Stimulated activated CD8-positive, alpha-beta memory T cell treated with anti-CD3 and anti-CD28 coated beads, Interleukin-15, amount 100 ng/mL, for 48 hours (primary cell): ENCODE results near the gene ST3GAL6.

Experiments used
- DNase-seq, 2 donors: peaks; one replicate each; pipeline ENCODE4 v3.0.0-alpha.2; 2020; ENCODE audit warnings: low read depth in 2 of 2

The ST3GAL6 gene

DNA sequence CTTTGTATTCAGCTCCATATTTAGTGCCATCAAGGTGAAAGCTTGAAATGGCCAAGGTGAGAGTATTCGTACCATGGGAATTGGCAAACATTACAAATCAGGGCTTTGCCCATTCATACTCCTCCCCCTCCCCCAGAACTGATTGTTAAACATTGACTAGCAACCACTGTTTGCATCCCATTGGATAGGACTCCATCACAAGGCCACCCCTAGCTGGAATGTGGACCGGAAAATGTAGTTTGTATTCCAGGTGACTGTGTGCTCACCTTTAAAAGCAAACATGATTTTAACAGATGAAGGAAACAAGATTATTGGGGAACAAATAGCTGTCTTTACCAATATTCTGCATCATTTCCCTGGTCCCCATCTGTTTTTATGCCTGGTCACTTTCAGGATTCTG is 14.1 kb downstream of the ST3GAL6 start:
- DNase-seq, result no peak

DNA sequence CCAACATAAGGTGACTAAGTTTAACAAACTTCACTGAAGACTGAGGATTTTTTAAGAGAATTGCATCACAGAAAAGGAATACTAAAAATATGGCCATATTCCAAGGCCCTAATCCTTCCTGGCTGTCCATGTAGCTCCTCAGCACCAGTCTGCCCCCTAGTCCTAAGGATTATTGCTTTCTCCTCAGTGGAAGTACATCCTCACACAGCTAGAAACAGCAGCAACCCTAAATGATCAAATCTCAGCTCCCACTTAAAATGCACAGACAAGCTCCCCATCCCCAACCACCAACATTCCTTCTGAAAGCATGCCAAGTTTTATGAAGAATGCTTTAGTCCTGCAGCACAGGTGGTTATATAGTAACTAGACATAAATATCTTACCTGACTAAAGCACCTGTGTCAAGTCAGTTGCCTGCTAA is 14.7 kb downstream of the ST3GAL6 start:
- DNase-seq, result no peak

DNA sequence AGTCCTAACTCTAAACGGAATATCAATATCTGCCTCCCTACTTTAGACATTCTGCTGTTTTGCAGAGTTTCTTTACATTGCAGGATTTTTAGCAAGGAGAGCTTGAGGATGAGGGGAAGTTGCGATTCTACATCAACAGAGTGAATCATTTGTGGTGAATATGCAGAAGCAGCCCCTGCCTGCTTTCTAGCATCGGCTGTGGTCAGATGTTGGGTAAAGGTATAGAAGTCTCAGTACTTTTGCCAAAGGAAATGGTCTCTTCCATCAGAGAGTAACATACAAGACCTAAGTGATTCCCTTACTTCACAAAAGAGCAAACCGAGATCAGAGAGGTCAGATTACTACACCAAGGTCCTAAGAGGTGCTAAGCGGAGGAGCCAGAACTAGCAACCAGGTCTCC is 15.2 kb downstream of the ST3GAL6 start:
- DNase-seq, result no peak

DNA sequence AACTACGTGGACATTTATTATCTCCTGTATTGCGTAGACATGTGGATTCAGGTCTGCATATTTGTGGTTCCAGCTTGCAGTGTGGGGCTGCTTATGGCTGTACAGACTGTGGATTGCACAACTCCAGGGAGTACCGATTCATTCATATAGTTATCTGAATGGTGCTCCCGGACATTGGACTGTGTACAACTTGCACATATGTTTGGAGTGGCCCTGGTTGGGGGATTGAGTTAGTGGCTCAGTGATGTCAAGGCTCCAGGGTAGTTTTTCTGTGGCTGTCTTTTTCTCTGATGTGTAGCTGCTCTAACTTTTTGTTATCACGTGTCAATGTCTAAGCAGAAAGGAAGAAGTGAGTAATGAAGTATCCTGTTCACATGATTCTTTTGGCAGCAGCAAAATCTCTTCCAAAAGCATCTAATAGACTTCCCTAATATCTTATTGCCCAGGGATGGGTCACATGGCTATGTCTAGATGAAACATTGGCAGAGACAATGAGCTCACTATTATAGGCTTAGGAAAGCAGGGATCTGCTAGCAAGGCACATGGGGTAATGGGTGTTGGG is 15.8 kb downstream of the ST3GAL6 start:
- DNase-seq, result no peak

DNA sequence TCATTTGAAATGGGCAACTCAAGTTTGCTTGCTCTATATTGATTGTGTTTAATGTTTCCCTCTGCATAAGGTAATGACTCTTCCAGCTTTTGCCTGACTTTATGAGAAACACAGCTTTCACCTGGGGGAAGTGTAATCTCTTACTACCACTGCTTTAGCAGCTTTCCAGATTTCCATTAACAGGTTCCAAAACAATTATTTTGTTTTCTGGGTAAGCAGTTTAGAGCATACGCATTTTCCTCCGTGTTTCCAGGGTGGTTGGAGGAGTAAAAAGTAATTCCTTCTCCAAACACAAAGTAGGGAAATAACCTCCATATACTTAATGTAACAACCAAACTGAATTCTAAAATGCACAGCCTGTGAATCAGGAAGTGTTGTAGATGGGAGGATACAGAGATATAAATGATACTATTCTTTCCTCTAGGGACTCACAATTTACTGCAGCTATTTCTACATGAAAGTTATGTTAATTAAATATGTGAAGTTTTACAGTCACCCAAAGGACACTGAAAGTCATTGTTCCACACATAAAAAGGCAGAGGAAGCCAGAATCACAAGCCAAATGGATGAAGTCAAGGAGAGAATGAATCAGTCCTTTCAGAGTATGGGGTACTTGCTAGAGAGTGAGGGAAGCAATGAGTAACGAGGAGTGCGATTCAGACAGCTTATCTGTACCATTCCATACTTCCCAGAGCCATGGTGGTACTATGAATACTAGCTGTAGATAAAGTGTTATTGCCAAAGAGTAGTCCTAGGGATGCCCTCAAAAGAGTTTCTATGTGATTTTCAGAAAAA is 16.6 kb downstream of the ST3GAL6 start:
- DNase-seq, result no peak

DNA sequence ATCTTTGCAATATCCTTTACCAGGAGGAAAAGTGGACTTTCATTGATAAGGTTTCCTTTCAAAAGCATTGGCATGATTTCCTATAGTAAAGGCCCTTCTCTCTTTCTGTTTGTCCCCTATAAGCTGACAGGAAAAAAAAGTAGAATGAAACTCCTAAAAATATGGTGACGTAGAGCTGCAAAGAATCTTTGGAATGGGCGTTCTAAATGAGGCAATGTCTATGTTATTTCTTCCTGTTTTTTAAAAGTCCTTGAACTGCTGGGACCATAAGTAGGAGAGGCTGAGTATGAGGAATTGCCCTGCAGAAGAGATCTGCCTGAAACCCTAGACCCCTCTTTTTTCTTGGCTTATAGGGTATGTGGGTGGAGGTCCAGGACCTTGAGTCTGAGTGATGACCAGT is 17.2 kb downstream of the ST3GAL6 start:
- DNase-seq, result no peak

DNA sequence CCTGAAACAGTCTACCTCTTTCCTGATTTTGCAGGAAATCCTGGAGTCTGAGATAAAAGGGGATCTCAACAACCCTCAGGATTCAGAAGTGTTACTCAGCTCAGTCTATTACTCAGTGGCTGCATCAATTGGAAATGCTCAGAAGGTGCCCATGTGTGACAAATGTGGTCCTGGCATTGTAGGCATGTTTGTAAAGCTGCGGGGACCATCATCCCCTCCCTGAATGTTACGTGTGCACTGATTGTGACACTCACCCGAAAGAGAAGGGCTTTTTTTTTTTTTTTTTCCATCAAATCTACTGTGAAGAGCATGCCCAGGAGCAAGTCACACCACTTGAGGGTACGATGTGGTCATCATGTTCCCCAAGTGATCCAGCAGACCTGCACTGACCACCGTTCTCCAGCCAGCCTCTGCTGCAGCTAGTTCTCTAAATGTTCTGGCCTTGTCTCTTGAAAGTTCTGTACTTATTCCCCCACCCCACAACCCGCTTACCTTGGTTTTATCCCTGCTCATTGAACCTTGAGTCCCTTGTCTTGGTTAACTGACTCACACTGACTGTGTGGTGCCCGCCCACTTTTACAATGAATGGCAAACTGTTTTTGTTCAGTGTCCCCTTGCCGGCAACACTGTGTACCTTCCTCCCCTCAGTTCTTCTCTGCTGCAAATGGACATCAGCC is 19.8 kb downstream of the ST3GAL6 start:
- DNase-seq, result no peak

- DNase-seq, result no peak
Observed at GRCh38 chr3:98784042-98784441, 20.9 kb downstream of the ST3GAL6 start.

GRCh38 chr3:98784666-98785600 is 21.8 kb downstream of the ST3GAL6 start:
- no peak for DNase-seq

- no peak for DNase-seq
Observed at GRCh38 chr3:98786364-98787006, 23.3 kb downstream of the ST3GAL6 start.

GRCh38 chr3:98787181-98787580 is 24.0 kb downstream of the ST3GAL6 start:
- no peak for DNase-seq

DNA sequence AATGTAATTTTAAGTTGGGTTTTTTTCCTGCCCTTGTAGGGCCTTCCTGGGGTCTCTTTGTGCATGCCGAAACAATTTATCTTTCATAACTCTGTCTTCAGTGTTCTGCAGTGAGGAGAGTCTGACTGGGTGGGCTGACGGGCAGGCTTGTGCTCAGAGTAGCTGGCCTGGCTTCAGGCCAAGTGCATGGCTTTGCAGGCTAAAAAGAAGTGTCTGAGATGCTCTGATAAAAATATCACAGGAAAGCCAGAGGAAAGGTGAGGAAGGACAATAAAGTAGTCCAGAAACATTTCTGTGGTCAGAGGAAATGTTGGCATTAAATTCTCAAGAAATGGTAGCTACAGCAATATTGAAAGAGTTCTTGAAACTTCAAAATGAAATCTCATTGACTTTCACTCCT is 25.5 kb downstream of the ST3GAL6 start:
- no peak for DNase-seq

GRCh38 chr3:98791341-98792325 is 28.5 kb downstream of the ST3GAL6 start:
- no peak for DNase-seq

GRCh38 chr3:98793971-98794370 is 30.8 kb downstream of the ST3GAL6 start:
- DNase-seq, result no peak

DNA sequence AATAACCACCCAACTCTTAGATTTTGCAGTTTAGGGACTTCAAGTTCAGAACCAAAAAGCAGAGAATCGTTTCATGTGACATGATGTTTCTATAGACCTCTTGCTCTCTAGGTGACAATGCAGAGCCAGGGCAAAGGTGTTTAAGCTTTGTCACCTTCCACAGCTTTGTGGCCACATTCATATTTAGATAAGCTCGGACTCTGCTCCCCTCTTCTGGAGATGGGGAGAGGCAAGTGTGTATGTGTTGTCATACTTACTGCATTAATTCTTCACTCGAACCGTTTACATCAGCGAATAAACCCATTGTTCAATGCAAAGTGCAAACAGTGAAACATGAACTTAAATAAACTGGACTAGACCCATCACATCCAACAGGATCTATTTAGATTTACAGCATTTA is 33.2 kb downstream of the ST3GAL6 start:
- DNase-seq, result no peak

DNA sequence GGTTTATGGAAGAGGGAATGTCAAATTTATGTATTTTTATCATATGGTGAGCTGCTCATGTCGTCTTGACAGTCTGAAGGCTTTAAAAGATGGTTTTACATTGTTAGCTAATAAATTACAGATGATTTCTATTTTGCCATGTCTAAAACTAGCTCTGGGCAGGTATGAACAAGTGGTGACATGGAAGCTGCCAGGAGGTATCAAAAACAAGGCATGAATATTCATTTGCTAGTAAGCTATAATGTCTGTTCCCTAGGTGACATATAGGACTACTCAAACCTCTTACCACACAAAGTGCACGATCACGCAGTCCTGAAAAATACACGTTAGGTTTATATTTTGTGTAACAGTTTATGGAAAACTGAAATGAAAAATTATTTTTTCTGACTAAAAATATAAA is 34.8 kb downstream of the ST3GAL6 start:
- no peak for DNase-seq

DNA sequence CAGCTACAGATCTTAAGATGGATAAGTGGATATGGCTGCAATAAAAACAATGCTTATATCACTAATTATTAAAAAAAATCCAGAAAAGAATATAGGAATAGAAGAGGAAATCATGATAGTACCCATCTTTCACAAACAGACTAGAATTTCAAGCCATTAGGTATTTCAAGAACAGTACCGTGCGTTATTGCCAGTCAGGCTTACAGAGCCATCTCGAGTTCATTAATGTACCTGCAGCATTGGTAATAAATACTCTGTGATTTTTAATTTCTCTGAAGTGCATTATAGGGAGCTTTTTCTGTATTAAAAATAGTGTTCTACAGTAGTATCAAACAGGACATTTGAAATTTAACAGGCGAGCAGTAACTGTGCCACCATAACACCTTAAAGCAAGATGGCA is 35.7 kb downstream of the ST3GAL6 start:
- DNase-seq, result no peak

DNA sequence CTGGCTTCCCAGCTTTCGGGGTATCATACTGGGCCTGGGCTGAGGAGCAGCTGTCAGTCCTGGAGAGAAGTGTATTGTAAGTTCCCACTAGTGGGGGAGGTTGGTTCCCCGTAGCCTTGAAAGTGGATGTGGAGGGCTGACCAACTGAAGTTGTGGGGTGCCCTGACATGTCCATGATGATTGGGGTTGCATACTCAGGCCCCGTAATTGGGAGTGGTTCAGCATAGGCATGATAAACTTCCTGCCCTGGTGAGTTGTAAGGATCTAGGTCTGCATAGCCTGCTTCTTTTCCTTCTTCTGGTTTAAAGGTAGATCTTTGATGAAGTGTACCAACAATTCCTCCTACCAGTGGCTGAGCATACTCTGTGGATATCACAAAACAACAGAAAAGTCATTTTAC is 36.3 kb downstream of the ST3GAL6 start:
- no peak for DNase-seq

DNA sequence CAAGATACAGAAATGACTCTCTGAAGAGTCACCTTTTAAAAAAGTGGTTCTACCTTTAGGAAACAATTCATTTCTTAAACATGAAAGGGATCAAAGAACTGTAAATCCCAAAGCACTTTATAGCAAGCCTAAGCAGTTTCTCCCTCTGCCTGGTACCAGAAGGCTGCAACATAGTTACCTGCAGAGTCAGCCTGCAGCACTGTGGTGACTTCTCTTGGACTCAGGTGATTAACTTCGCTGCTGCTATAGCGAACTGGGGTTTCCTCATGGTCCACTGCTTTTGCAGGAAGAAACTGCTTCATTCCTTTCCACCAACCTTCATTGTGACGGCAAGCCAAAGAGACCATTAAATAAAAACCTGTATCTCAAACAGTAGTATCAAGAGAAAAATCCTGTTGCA is 37.3 kb downstream of the ST3GAL6 start:
- DNase-seq, result no peak

DNA sequence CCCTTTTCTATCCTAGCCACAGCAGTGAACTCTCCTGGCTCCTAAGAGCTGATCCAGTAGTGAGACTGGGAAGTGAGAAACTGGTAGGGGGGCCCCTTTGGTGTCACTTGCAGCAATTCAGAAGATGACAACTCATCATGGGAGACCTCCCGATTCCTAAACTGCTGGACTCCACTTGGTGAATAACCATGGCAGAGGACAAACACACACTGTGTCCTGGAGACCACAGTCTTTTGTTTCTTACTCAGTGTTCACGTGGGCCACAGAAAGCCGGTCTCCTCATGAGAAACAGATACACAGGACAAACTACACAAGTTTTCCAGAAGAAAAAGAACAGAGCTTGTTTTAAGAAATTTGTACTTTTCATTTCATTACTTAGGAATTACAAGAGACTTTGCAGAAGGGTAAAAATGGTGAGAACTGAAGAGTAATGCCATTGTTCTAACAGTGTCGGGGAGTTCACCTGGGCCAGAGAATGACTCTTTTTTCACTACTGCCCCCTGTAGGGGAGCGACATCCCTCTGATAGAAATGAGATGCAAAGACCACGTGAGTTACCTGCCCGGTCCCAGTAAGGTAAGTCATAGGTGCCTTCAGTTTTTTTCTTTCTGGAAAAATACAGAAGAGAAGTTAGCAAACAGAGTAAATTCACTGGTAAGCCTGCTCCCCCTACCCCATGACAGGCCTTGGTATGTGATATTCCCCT is 38.1 kb downstream of the ST3GAL6 start:
- DNase-seq, result no peak
